ENCODE measurements around the gene IL37.

Gene IL37

GRCh38 chr2:112940859-112941625 is 30.1 kb downstream of the IL37 start:
- peaks cover 41% of the 10 kb centered on the region for H3K27me3 ChIP-seq (ENCODE audit: insufficient read depth, low read length)
- H3K4me1 ChIP-seq (ENCODE audit: control insufficient read depth, insufficient read depth, low read length, unreplicated experiment): no peaks in the 10 kb centered on the region
- H3K79me2 ChIP-seq (ENCODE audit: control insufficient read depth, insufficient read depth, low read length, unreplicated experiment): no peaks in the 10 kb centered on the region
- no peak overlapping the region for H3K4me3 ChIP-seq (ENCODE audit: low read depth, low read length)
- no peaks in the 10 kb centered on the region for H3K36me3 ChIP-seq (ENCODE audit: insufficient read depth, low read length)
- H2AFZ ChIP-seq (ENCODE audit: low read length, unreplicated experiment): no peak overlapping the region
- H3K27ac ChIP-seq (ENCODE audit: low read depth, low read length): no peak overlapping the region

- Histone ChIP-seq H3K79me2 (ENCODE audit: control insufficient read depth, insufficient read depth, low read length, unreplicated experiment) (no peaks in the 10 kb centered on the region), H3K27ac (ENCODE audit: low read depth, low read length) (no peak overlapping the region), H3K4me3 (ENCODE audit: low read depth, low read length) (no peak overlapping the region), H3K27me3 (ENCODE audit: insufficient read depth, low read length) (peaks cover 45% of the 10 kb centered on the region), H3K4me1 (ENCODE audit: control insufficient read depth, insufficient read depth, low read length, unreplicated experiment) (no peaks in the 10 kb centered on the region), H2AFZ (ENCODE audit: low read length, unreplicated experiment) (no peak overlapping the region), H3K36me3 (ENCODE audit: insufficient read depth, low read length) (no peaks in the 10 kb centered on the region)
These were observed 31.0 kb downstream of the IL37 start for GRCh38 chr2:112941753-112942653.

GRCh38 chr2:112942654-112943002 is 31.7 kb downstream of the IL37 start:
- Histone ChIP-seq H3K4me3 (ENCODE audit: low read depth, low read length) (no peak overlapping the region), H3K27ac (ENCODE audit: low read depth, low read length) (no peak overlapping the region)

GRCh38 chr2:112944971-112945370 is 34.0 kb downstream of the IL37 start:
- Histone ChIP-seq H3K4me3 (ENCODE audit: low read depth, low read length) (no peak overlapping the region), H3K27me3 (ENCODE audit: insufficient read depth, low read length) (peaks cover 64% of the 10 kb centered on the region), H3K27ac (ENCODE audit: low read depth, low read length) (no peak overlapping the region), H3K36me3 (ENCODE audit: insufficient read depth, low read length) (no peaks in the 10 kb centered on the region), H2AFZ (ENCODE audit: low read length, unreplicated experiment) (no peak overlapping the region), H3K4me1 (ENCODE audit: control insufficient read depth, insufficient read depth, low read length, unreplicated experiment) (no peaks in the 10 kb centered on the region), H3K79me2 (ENCODE audit: control insufficient read depth, insufficient read depth, low read length, unreplicated experiment) (no peaks in the 10 kb centered on the region)

More at GRCh38 chr2:112942654-112943002, 31.7 kb downstream of the IL37 start:
- Histone ChIP-seq H3K4me1 (ENCODE audit: control insufficient read depth, insufficient read depth, low read length, unreplicated experiment) (no peaks in the 10 kb centered on the region), H3K36me3 (ENCODE audit: insufficient read depth, low read length) (no peaks in the 10 kb centered on the region), H3K79me2 (ENCODE audit: control insufficient read depth, insufficient read depth, low read length, unreplicated experiment) (no peaks in the 10 kb centered on the region), H3K27me3 (ENCODE audit: insufficient read depth, low read length) (peaks cover 45% of the 10 kb centered on the region), H2AFZ (ENCODE audit: low read length, unreplicated experiment) (no peak overlapping the region)

GRCh38 chr2:112946086-112946485 is 35.1 kb downstream of the IL37 start:
- Histone ChIP-seq H3K27me3 (ENCODE audit: insufficient read depth, low read length) (peaks cover 67% of the 10 kb centered on the region), H3K4me3 (ENCODE audit: low read depth, low read length) (no peak overlapping the region), H2AFZ (ENCODE audit: low read length, unreplicated experiment) (no peak overlapping the region), H3K4me1 (ENCODE audit: control insufficient read depth, insufficient read depth, low read length, unreplicated experiment) (no peaks in the 10 kb centered on the region), H3K27ac (ENCODE audit: low read depth, low read length) (no peak overlapping the region), H3K79me2 (ENCODE audit: control insufficient read depth, insufficient read depth, low read length, unreplicated experiment) (no peaks in the 10 kb centered on the region), H3K36me3 (ENCODE audit: insufficient read depth, low read length) (no peaks in the 10 kb centered on the region)

GRCh38 chr2:112947374-112947773 is 36.4 kb downstream of the IL37 start:
- no peak overlapping the region for H3K4me3 ChIP-seq (ENCODE audit: low read depth, low read length)
- peaks cover 80% of the 10 kb centered on the region for H3K27me3 ChIP-seq (ENCODE audit: insufficient read depth, low read length)
- no peaks in the 10 kb centered on the region for H3K36me3 ChIP-seq (ENCODE audit: insufficient read depth, low read length)
- no peaks in the 10 kb centered on the region for H3K79me2 ChIP-seq (ENCODE audit: control insufficient read depth, insufficient read depth, low read length, unreplicated experiment)
- no peaks in the 10 kb centered on the region for H3K4me1 ChIP-seq (ENCODE audit: control insufficient read depth, insufficient read depth, low read length, unreplicated experiment)
- H3K27ac ChIP-seq (ENCODE audit: low read depth, low read length): no peak overlapping the region
- H2AFZ ChIP-seq (ENCODE audit: low read length, unreplicated experiment): no peak overlapping the region

- Histone ChIP-seq H3K4me3 (ENCODE audit: low read depth, low read length) (no peak overlapping the region), H2AFZ (ENCODE audit: low read length, unreplicated experiment) (no peak overlapping the region), H3K4me1 (ENCODE audit: control insufficient read depth, insufficient read depth, low read length, unreplicated experiment) (no peaks in the 10 kb centered on the region), H3K36me3 (ENCODE audit: insufficient read depth, low read length) (no peaks in the 10 kb centered on the region), H3K79me2 (ENCODE audit: control insufficient read depth, insufficient read depth, low read length, unreplicated experiment) (no peaks in the 10 kb centered on the region), H3K27me3 (ENCODE audit: insufficient read depth, low read length) (peaks cover 86% of the 10 kb centered on the region), H3K27ac (ENCODE audit: low read depth, low read length) (no peak overlapping the region)
These were observed 38.5 kb downstream of the IL37 start for GRCh38 chr2:112949456-112949855.

- Histone ChIP-seq H3K4me3 (ENCODE audit: low read depth, low read length) (no peak overlapping the region), H2AFZ (ENCODE audit: low read length, unreplicated experiment) (no peak overlapping the region), H3K27me3 (ENCODE audit: insufficient read depth, low read length) (peaks cover 64% of the 10 kb centered on the region)
These were observed 43.4 kb downstream of the IL37 start for GRCh38 chr2:112954364-112954763.

GRCh38 chr2:112957511-112957910 is 46.5 kb downstream of the IL37 start:
- no peaks in the 10 kb centered on the region for H3K79me2 ChIP-seq (ENCODE audit: control insufficient read depth, insufficient read depth, low read length, unreplicated experiment)
- H3K27me3 ChIP-seq (ENCODE audit: insufficient read depth, low read length): peaks cover 44% of the 10 kb centered on the region
- H3K4me1 ChIP-seq (ENCODE audit: control insufficient read depth, insufficient read depth, low read length, unreplicated experiment): no peaks in the 10 kb centered on the region
- no peak overlapping the region for H2AFZ ChIP-seq (ENCODE audit: low read length, unreplicated experiment)
- H3K4me3 ChIP-seq (ENCODE audit: low read depth, low read length): no peak overlapping the region
- H3K27ac ChIP-seq (ENCODE audit: low read depth, low read length): no peak overlapping the region
- no peaks in the 10 kb centered on the region for H3K36me3 ChIP-seq (ENCODE audit: insufficient read depth, low read length)

More at GRCh38 chr2:112954364-112954763, 43.4 kb downstream of the IL37 start:
- Histone ChIP-seq H3K36me3 (ENCODE audit: insufficient read depth, low read length) (no peaks in the 10 kb centered on the region), H3K27ac (ENCODE audit: low read depth, low read length) (no peak overlapping the region), H3K4me1 (ENCODE audit: control insufficient read depth, insufficient read depth, low read length, unreplicated experiment) (no peaks in the 10 kb centered on the region), H3K79me2 (ENCODE audit: control insufficient read depth, insufficient read depth, low read length, unreplicated experiment) (no peaks in the 10 kb centered on the region)

- Histone ChIP-seq H3K36me3 (ENCODE audit: insufficient read depth, low read length) (no peaks in the 10 kb centered on the region), H3K4me1 (ENCODE audit: control insufficient read depth, insufficient read depth, low read length, unreplicated experiment) (no peaks in the 10 kb centered on the region), H2AFZ (ENCODE audit: low read length, unreplicated experiment) (no peak overlapping the region), H3K4me3 (ENCODE audit: low read depth, low read length) (no peak overlapping the region), H3K27me3 (ENCODE audit: insufficient read depth, low read length) (peaks cover 47% of the 10 kb centered on the region), H3K79me2 (ENCODE audit: control insufficient read depth, insufficient read depth, low read length, unreplicated experiment) (no peaks in the 10 kb centered on the region), H3K27ac (ENCODE audit: low read depth, low read length) (no peak overlapping the region)
These were observed 47.6 kb downstream of the IL37 start for GRCh38 chr2:112958428-112959108.

Measured in ACC112 (cell line).